Measurements from ENCODE around the gene ADARB1.

GRCh38 chr21:45246386-45247320 is 172.3 kb downstream of the ADARB1 start:
- no peak for TF ChIP-seq CTCF (IDR thresholded peaks at IDR 0.05; ENCODE audit: insufficient read depth, low read depth, low read length)
- TF ChIP-seq EZH2 (IDR thresholded peaks at IDR 0.05; ENCODE audit: insufficient read depth, low read length), result no peak

Data from astrocyte (in vitro differentiated cells and primary cell).